Activated CD4-positive, alpha-beta T cell treated with anti-CD3 and anti-CD28 coated beads, Interleukin-2, amount 50 U/mL, for 24 hours (primary cell): Measurements from ENCODE around the gene EPHB2.

Experiments
- DNase-seq, 2 donors: peaks; one replicate each; pipeline ENCODE4 v3.0.0-alpha.2; 2020; ENCODE audit warnings: low read depth in 1 of 2, low spot score in 1 of 2

EPHB2 gene

GRCh38 chr1:22721122-22721873, 10.7 kb downstream of the EPHB2 start:
- DNase-seq: no peak

DNA sequence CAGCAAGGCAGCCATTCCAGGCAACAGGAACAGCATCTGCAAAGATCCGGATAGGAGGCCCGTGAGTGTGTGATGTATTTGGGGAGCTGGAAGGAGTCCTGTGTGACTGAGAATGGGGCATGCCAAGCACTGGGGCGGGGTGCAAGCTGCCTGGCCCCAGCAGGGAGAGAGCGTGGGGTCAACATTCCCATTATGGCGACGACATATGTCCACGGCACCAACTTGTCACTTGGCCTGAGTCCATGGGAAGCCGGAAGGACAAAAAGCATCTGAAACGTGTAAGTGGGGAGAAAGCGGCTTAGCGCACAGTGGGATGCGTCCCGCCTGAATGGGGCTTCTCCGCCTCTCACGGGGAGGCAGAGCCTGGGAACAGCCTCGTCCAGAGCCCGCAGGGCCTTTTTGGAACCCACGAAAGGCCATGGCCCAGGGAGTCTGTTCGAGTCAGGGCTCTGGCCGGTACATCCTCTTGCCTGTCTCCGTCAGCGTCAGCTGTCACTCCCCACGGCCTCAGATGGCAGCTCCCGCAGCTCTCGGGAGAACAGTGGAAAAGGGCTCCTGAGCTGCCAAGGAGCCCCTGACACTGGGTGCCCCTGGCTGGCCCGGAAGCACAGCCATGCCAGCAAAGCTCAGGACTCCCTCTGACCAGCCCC, 12.4 kb downstream of the EPHB2 start:
- DNase-seq: no peak

DNA sequence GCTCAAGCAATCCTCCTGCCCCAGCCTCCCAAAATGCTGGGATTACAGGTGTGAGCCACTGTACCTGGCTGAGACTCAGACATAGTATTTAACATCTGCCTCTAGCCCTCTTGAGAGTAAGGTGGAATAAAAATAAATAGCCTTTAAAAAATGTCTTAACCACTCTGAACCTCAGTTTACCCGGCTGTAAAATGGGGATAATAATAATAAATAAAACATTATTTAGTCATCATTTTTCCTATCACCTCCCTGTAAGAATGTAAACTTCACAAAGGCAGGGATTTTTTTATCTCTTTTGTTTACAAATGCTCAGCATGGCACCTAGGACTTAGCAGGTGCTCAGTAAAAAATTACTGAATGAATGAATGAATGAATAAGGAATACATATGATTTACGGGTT, 17.2 kb downstream of the EPHB2 start:
- no peak for DNase-seq

DNA sequence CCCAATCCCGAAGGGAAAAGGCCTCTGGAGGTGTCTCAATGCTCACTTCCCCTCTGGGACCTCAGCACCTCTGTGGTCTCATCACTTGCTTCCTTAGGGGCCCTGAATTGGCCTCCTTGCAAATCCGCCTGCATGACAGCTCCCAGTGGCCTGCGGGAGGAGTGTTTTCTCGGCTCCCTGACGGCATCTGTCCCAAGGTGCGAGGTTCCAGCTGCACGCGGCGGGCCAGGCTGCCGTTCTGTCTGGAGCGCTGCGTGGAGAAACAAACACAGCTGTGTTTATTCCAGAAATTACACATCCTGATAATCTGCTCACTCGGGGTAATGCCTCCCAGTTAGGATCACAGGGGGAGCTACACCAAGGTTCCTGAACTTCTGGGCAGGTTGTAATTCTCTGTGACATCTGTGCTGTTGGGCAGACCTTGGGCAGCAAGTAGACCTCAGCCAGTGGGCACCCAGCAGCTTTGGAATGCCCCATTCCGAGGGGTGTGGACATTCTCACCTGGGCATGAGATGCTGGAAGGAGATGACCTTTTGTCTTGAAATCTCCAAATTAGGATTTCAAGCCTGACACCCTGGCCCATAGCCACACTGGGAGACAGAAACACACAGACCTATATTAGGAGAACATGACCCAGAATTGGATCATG, 18.2 kb downstream of the EPHB2 start:
- DNase-seq: no peak

DNA sequence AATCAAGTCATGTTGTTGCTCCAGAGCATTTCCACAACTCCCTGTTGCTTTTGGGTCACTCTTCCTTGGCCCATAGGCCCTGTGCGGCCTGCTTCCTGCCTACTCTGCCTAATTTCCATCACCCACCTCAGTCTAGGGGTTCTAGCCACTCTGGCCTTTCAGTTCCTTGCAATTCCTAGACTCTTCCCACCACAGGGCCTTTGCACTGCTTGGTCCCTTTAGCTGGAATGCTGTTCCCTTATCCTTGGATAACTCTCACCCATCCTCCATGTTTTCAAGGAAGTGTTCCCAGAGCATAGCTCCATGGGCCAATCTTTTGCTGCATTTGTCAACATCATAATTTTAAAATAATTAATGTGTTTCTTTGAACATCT, 18.7 kb downstream of the EPHB2 start:
- DNase-seq: no peak

DNA sequence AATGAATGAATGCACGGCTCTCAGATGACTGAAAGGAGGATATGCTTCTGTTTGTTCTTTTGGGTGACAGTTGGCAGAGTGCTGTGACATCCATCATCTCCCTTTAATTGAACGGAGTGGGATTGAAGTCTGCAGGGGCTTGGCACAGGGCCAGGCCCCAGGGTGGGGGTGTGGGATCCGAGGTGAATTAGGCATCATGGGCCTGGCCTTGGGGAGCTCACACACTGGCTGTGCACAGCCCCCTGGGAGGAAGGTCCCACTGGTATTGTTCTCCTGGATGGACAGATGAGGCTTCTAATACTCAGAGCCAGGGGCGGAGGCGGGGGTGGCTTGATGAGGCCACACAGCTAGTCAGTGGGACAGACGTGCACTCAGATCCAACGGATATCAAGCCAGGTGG, 19.3 kb downstream of the EPHB2 start:
- DNase-seq: no peak

DNA sequence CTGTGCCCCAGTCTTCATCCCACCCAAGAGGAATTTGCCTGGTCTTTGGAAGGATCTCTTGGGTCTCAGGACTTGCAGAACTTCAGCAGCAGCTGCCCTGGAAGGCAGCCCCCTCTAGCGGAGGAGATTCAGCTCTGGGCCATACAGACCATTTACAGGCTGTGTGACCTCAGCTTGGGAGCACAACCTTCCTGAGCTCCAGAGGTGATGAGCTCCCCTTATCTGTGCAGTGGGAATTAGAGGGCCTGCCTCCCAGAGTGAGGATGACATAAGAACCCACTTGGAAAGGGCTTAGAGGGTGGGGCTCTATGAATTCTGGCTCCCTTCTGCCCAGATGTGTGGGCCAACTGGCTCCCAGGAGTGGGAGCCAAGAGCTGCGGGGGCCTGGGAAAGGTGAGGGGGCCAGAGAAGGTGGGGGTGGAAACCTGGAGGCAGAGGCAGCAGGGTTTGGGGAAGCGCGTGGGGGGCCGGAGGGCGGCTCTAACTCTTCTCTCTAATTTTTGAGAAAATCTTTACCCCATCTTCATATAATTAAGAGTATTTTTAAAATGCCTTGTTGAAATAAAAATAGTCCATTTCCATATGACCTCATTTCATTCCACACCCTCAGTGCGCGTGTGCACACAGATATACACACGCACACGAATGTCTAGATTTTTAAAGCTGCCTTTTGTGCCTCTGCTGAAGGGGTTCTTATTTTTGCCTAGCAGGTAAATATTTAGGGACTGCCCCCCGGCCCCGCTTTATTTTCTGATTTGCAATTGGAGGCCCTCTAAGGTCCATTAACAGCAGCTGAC, 21.5 kb downstream of the EPHB2 start:
- DNase-seq: no peak

DNA sequence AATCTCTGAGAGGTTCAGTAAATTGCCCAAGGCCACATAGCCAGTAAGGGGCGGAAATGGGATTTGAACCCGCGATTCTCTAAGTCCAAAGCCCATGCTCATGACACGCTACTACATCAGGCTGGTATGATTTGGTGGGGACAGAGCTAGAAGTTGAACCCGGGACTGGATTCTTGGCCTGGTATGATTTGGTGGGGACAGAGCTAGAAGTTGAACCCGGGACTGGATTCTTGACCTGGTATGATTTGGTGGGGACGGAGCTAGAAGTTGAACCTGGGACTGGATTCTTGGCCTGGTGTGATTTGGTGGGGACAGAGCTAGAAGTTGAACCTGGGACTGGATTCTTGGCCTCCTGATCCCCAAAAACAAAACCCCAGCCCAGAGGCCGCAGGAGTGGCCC, 23.0 kb downstream of the EPHB2 start:
- DNase-seq: no peak

GRCh38 chr1:22736501-22737080, 26.0 kb downstream of the EPHB2 start:
- DNase-seq: no peak

DNA sequence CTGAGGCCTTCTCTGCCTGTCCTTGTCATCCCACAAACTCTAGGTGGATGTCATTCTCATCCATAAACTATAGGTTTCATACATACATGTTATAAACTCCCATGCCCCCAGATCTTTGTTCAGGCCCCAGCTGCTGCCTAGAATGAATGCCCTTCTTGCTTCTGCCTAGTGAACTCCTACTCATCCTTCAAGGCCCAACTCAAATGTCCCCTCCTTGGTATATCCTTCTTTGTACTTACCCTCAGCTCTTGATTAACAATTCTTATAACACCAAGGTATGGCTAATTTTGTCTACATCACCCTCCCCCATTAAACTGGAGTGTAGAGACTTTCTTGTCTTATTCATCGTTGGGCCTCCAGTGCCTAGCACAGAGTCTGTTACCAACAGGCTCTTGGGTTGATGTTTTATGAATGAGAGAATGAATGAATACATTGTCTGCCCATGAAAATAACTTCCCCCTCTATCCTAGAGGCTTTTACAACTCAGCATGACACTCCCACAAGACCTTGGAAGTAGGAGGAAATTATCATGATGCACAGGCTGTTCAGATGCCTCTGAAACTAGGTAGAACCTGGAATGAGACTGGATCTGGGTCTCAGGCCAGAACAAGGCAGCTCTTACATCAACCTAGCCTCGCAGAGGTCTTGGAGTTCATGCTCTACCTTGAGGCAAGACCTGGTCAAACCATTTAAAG, 26.9 kb downstream of the EPHB2 start:
- no peak for DNase-seq

DNA sequence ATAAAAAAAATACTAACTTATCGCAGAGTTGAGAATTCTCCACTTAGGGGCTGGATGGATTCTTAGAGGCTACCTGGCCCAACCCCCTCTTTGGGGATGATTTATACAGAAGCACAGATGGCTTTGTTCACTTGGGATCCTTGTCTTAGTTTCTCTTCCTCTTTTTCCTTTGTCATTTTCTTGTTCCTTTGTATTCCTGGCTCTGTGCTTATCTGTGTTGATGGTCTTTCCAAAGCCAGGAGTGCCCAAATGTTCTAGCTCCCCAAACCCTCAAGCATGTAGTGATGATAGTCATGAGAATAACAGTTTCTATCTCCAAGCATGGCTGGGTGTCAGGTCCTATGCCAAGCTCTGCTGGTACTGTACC, 27.4 kb downstream of the EPHB2 start:
- DNase-seq: no peak

DNA sequence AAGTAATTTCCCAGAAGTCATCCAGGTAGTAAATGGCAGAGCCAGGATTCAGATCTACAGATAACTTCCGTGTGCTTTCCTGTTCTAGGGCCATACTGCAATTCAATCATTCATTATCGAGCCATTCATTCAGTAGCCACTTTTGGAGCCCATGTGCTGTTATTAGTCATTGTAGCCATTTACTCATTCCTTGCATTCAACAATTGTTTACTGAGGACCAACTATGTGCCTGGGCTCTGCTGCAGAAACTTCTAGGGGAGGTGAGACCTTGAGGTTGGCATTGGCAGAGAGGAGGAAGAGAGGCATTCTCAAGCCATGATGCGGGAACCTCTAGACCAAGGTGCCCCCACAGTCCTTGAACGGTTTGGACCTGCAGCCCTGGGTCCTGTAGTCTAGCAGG, 27.9 kb downstream of the EPHB2 start:
- no peak for DNase-seq

- no peak for DNase-seq
These were observed 29.2 kb downstream of the EPHB2 start for GRCh38 chr1:22739648-22740385.

- DNase-seq: no peak
These were observed 30.5 kb downstream of the EPHB2 start for GRCh38 chr1:22741118-22741517.

DNA sequence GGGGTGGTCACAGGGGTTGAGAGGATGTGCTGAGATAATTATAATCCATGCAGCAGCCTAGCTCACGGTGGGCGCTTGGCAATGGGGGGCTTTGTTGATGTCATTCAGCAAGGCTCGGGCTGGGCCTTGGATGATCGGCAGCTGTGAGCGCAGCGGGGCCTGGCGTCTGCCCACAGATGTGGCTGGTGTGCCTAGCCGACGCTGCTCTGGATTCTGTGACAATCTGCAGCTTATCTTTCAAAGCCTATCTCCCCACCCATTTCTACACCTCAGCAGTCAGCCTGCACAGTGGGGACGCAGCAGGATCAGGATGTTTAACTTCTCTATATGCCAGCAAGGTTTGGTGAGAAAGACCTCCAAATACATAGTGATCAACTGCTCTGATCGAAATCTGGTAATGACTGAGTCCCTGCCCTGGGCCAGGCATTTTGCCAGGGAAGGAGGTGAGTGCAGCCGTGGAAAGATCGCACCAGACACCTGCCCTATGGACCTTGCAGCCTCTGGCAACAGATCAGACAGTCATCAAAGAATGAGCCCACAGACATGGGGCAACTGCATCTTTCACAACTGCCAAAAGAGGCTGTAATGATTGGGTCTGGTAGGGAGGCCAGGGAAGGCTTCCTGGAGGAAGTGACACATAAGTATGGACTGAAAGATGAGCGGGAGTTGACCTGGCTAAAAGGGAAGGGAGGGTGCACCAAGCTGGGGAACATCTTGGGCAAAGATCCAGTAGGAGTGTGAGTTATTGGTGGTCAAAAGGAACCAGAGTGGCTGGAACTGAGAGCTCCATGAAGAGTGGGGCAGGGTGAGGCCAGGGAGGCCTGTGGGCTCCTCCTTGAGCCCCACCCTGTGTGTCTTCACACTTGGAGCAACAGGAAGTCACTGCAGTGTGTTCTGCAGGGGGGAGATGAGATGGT, 35.3 kb downstream of the EPHB2 start:
- no peak for DNase-seq

GRCh38 chr1:22747021-22747734, 36.5 kb downstream of the EPHB2 start:
- DNase-seq: no peak

GRCh38 chr1:22747735-22748073, 37.1 kb downstream of the EPHB2 start:
- no peak for DNase-seq

DNA sequence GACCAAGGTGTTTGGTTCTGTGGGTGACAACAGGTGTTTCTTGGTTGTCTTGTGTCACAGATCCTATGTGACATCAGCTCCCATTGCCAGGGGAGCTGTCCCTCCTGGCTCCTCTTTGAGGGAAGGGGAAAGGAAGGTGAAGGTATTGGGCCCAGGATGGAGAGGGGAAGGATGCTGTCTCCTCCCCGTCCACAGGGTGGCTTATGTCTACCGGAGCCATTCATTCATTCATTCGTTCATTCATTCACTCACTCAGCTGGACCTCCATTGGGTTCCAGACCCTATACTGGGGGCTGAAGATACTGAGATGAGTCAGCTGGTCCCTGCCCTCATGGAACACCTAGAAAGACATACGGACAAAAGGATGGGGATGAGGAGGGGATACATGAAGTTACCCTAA, 38.9 kb downstream of the EPHB2 start:
- no peak for DNase-seq
